NCI-H446 (cell line): ENCODE data around the gene CDC25B.

ENCODE experiments used
- DNase-seq, 2 experiments: peaks; one replicate each; lab custom pipeline; 2025; lab: John Stamatoyannopoulos, UW

The CDC25B gene

GRCh38 chr20:3764659-3765058 is 31.5 kb upstream of the CDC25B start:
- no peak for DNase-seq

- DNase-seq, result no peak
These were observed 30.8 kb upstream of the CDC25B start for GRCh38 chr20:3765171-3765882.

GRCh38 chr20:3766422-3767109 is 29.5 kb upstream of the CDC25B start:
- DNase-seq, result no peak

GRCh38 chr20:3767110-3767426 is 29.0 kb upstream of the CDC25B start:
- DNase-seq, result no peak

DNA sequence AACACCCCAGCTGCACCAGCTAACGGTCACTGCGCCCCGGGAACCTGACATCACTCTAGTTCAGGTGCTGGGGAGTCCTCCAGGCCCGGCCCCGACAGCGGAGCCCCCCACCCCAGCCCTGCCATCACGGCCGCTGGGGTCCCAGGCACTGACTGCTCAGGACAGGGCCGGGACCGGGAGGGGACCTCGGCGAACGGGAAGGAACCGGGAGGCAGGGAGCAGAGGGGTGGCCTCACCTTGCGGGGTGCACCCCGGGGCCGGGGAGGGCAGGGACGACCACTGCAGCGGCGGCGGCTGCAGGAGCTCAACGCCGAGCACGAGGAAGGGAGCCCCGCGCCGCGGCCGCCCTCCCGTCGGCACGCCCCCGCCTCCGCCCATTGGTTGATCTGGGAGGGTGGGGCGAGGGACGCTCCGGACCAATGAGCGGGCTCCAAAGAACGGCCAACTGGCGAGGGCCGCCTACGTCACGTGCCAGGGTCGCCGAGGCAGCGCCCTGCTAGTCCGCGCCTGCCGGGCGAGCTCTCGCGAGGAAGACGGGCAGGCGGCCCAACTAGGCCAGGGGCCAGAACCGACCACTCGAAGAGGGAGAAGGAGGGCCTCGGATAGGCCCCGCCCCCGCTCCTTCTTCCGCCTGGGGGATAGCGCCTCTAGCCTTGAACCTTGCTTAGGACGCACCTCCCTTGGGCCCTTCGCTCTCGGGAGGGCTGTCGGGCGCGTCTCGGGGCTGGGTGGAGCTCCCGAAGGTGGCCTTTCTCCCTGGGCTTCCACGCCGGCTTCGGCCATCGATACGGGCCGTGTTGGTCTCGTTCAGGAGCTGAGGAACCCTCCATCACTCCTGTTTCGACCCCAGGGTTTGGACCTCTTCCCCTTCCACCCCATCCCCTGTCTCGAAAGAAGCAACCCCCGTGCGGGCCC is 28.4 kb upstream of the CDC25B start, which contains the start of gene ADISSP:
ADISSP (minus strand) TSS at position 327 of the 915 bp plus-strand sequence. CDS start 7,653 bp downstream, outside the sequence.
- DNase-seq, result peak; percentile 97 to 99

DNA sequence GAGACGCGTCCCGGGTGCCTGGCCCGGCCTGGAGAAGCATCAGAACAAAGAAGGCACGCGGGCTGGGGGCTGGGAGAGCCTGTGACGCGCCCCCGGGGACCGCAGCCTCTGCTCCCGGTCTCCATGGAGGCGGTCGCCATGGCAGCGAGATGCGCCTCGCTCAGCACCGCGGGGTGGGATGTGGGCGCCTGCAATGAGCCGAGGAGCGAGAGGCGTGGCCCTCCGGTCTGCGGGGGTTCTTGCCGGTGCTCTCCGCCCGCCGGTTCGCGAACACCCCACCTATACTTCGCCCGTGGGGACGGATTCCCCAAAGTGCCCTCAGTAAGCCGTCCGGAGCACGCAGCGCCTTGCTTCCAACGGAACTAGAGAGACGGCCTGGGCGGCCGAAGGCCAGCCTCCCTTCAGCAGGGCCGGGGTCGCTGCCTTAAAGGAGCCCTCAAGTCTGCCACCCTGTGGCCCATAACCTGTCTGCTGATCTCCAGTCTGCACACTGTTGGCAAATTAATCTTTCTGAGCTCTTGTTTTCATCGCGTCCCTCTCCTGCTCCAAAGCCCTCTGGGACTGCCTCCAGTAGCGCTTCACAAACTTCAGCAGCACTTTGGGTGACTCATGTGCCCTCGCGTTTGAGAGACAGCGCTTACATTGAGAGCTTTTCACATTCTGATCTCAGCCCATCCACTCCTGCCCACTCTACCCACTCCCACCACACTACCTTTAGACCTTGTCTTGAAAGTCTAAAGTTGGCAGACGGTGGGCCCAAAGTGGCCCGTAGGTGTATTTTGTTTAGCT is 27.6 kb upstream of the CDC25B start:
- DNase-seq, result peak; percentile 61 to 74

DNA sequence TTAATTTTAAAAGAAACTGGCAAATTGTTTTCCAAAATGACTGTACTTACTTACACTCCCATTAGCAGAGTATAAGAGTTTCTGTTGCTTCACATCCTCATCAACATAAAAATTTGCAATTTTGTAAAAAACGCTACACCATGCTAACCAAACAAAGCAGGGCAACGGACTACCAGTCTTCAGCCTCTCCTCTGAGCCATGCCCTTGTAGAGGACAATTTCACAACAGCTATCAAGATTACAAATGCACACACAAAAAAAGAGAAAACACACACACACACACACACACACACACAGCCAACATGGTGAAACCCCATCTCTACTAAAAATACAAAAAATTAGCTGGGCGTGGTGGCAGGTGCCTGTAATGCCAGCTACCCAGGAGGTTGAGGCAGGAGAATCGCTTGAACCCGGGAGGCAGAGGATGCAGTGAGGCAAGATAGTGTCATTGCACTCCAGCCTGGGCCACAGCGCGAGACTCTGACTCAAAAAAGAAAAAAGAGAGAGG is 24.5 kb upstream of the CDC25B start:
- no peak for DNase-seq

DNA sequence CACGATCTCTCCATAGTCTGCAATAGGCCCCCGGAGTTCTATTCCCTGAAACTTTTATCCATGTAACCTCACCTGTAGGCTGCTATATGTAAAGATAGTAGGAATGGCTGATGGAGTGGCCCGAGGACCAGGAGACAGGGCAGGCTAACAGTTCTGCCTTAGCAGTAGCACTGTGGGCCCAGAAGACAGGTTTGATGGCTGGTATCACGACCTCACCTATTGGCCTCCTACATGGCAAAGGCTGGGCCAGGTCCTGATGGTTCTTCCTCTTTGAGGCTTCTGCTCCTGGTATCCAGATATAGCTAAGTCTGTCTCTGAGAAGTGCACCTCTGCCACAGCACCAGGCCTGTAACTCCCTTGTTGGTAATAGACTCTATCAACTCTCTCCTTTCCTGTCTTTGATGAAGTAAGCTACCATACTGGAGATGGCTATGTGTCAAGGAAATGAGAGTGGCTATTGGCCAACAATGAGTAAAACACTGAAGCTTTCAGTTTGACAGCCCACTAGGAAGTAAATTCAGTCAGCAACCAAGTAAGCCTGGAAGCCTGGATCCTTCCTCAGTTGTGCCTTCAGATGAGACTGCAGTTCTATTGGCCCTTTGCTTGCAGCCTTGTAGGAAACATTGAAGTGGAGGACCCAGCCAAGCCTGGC is 20.5 kb upstream of the CDC25B start:
- no peak for DNase-seq

DNA sequence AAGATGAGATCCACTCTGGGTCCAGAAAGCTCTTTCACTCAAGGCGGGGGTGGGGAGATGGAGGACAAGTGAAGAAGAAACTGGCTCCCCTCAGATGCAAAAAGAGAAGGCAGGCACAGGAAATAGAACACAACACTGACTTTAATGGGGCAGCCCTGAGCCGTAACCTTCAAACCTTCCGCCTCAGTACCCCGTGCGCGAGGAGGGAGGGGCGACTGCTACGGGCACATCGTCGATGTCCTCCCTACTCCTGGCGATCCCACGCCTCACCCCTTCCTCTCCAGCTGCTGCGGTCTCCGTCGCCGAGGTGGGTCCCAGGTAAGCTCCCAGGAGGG is 18.8 kb upstream of the CDC25B start:
- no peak for DNase-seq

- no peak for DNase-seq
These were observed 18.1 kb upstream of the CDC25B start for GRCh38 chr20:3777716-3778629.

GRCh38 chr20:3778976-3779375 is 17.1 kb upstream of the CDC25B start:
- no peak for DNase-seq

DNA sequence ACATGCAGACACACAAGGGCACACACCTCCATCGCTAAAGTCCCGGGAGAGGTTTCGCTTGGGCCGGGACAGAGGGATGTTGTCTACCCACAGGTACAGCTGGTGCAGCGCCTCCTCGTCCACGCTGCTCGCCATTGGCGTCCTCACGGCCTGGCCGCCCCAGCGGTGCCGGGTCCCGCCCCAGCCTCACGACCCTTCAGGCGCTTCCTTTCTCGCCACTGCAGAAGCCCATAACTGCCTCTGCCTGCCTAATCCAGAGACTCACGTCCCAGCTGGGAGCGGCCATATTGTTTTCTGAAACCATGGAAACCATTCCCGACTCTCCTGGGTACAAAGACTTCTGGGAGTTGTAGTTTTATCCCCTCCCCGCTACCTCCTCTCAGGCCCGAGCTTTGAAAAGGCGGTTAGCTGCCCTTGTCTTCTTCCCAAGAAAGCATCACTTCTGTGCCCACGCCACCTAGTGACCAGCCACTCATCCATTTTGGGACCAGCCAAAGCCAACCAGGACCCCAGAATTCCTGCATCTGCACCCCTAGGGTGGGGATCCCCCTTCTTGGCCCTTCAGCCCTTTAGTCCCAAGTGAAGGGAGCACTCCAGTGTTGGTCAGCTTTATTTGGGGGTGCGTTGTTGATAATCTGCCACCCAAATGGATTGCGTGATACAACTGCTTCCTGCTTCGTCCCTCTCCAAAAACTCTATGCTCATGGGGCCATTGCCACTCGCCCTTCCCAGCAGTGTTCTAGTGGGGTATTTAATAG is 14.8 kb upstream of the CDC25B start, which contains the start of gene SPEF1:
SPEF1 (minus strand) TSS at position 296 of the 758 bp plus-strand sequence; CDS start at position 135, 161 bp downstream.
- peak; percentile 85 to 93 for DNase-seq

- no peak for DNase-seq
These were observed 13.5 kb upstream of the CDC25B start for GRCh38 chr20:3782597-3782996.

- no peak for DNase-seq
These were observed 13.0 kb upstream of the CDC25B start for GRCh38 chr20:3783068-3783489.

GRCh38 chr20:3783511-3784195 is 12.5 kb upstream of the CDC25B start:
- no peak for DNase-seq

DNA sequence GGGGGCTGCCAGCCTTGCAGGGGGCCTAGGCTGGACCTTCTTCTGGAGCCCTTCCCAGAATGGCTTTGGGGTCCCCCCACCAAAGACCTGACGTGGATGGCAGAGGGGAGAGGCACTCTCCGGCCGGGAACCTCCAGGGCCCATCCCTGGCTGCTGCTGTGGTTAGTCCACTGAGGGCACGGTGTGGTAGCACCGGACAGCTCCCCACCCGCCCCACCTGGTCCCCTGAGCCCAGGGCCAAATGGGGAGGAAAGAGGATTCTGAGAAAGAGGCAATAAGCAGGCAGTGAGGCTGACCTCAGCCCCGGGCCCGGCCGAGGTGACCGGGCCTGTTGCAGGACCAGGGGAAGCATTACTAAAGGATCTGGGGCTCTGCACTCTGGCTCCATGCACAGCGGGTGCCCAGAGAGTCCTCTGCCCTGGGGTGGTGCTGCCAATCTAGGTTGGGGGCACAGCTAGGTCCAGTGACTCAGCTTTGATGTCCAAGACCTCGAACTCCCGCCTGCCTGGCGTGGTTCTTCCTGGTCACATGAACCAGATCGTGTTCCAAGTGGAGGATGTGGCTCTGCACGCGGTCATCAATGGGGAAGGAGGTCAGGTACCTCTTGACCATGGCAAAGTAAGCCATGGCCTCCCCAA is 11.8 kb upstream of the CDC25B start:
- no peak for DNase-seq

- no peak for DNase-seq
These were observed 11.3 kb upstream of the CDC25B start for GRCh38 chr20:3784863-3785239.
